ENCODE measurements around the gene SYT8. TPM values are rescaled to one million over a fixed set of nuclear protein-coding genes. Genes with fewer than 3 reads are reported as not detected.

The SYT8 gene
- total and polyA plus RNA-seq, 2 donors (not counting 1 experiment from before 2014, with no cell fraction given), result not detected

DNA sequence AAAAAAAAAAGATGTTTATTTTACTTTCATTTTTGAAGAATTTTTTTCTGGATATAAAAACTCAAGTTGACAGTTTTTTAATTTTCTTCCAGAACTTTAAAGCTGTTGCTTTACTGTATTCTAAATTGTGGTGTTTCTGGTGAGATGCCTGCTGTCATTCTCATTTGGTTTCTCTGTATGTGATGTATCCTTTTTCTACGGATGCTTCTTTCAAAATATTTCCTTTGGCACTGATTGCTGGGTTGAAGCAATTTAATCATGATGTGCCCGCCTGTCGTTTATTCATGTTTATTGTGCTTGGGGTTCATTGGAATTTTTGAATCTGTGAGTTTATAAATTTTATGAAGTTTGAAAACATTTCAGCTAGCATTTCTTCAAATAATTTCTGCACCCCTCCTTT, 41.7 kb upstream of the SYT8 start:
- H3K4me3 ChIP-seq (ENCODE audit: control extremely low read depth in 1 of 5, extremely low read depth in 1 of 5, insufficient read depth in 1 of 5, low read depth in 2 of 5, low read length in 4 of 5), result no peak overlapping the region
- H3K9ac ChIP-seq (ENCODE audit: low read length), result no peak overlapping the region
- H4K20me1 ChIP-seq (ENCODE audit: control insufficient read depth, insufficient read depth, low read length, poor library complexity, severe bottlenecking), result no peaks in the 10 kb centered on the region
- H3K4me1 ChIP-seq (ENCODE audit: control insufficient read depth in 2 of 2, insufficient read depth in 2 of 2, low read length in 2 of 2), result no peaks in the 10 kb centered on the region
- H3K27me3 Mint-ChIP-seq, result peaks cover 36% of the 10 kb centered on the region
- no peaks in the 10 kb centered on the region for H3K79me2 ChIP-seq (ENCODE audit: control insufficient read depth, insufficient read depth, low read length)
- no peak overlapping the region for H3K27ac ChIP-seq (ENCODE audit: low read length in 2 of 2)
- ChIA-PET POLR2A (no interaction called here), CTCF (interaction anchor here (0.7 kb wide), 2 partner anchors 814 to 1064 kb away, joined by 3 to 4 read pairs; no protein-coding TSS in a partner anchor)
- DNase-seq, result no peak
- no peaks in the 10 kb centered on the region for H3K36me3 ChIP-seq (replicated peaks in 1 of 2; ENCODE audit: control extremely low read depth in 1 of 2, control insufficient read depth in 1 of 2, extremely low read depth in 1 of 2, insufficient read depth in 2 of 2, low read length in 1 of 2)
- H3K27ac Mint-ChIP-seq, result no peak overlapping the region
- peaks cover 0 to 7% (median 0%) of the 10 kb centered on the region in 4 experiments for H3K27me3 ChIP-seq (replicated peaks in 1 of 4; ENCODE audit: control extremely low read depth in 1 of 4, control insufficient read depth in 3 of 4, insufficient read depth in 4 of 4, low read length in 3 of 4)
- 100% methylated on average over 1 of the region's 3 CpGs for WGBS (ENCODE audit: insufficient coverage)
- intact Hi-C loops (cut with micrococcal nuclease), result no loop called here
- H3K9me3 Mint-ChIP-seq (ENCODE audit: insufficient read depth), result no peaks in the 10 kb centered on the region
- no peak overlapping the region for H3K4me2 ChIP-seq (replicated peaks; ENCODE audit: low read depth, low read length, poor library complexity, severe bottlenecking)
- TF ChIP-seq EZH2 (IDR thresholded peaks at IDR 0.05; ENCODE audit: borderline replicate concordance, insufficient read depth, low read depth, low read length, poor library complexity, severe bottlenecking), result no peak
- TF ChIP-seq, protein P1, sequence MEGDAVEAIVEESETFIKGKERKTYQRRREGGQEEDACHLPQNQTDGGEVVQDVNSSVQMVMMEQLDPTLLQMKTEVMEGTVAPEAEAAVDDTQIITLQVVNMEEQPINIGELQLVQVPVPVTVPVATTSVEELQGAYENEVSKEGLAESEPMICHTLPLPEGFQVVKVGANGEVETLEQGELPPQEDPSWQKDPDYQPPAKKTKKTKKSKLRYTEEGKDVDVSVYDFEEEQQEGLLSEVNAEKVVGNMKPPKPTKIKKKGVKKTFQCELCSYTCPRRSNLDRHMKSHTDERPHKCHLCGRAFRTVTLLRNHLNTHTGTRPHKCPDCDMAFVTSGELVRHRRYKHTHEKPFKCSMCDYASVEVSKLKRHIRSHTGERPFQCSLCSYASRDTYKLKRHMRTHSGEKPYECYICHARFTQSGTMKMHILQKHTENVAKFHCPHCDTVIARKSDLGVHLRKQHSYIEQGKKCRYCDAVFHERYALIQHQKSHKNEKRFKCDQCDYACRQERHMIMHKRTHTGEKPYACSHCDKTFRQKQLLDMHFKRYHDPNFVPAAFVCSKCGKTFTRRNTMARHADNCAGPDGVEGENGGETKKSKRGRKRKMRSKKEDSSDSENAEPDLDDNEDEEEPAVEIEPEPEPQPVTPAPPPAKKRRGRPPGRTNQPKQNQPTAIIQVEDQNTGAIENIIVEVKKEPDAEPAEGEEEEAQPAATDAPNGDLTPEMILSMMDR (IDR thresholded peaks at IDR 0.05), result no peak
- H3K4me3 Mint-ChIP-seq, result no peak overlapping the region
- no peak overlapping the region for H2AFZ ChIP-seq (ENCODE audit: insufficient read depth, low read depth, low read length, poor library complexity, severe bottlenecking)
- H3K9me3 ChIP-seq (ENCODE audit: control extremely low read depth in 1 of 3, control insufficient read depth in 2 of 3, insufficient read depth in 1 of 3, low read length in 2 of 3), result no peaks in the 10 kb centered on the region
- no peak for ATAC-seq (ENCODE audit: low read depth)
- H3K4me1 Mint-ChIP-seq, result peaks cover 2% of the 10 kb centered on the region

- Mint-ChIP-seq H3K4me1 (peaks cover 2% of the 10 kb centered on the region), H3K27me3 (peaks cover 49% of the 10 kb centered on the region), H3K9me3 (ENCODE audit: insufficient read depth) (no peaks in the 10 kb centered on the region), H3K4me3 (no peak overlapping the region), H3K27ac (peak overlapping the region; percentile 60)
- H3K4me2 ChIP-seq (replicated peaks; ENCODE audit: low read depth, low read length, poor library complexity, severe bottlenecking), result no peak overlapping the region
- 87% methylated on average over 12 of the region's 12 CpGs for WGBS (ENCODE audit: insufficient coverage)
- CTCF ChIA-PET, result no interaction called here
- H3K4me3 ChIP-seq (ENCODE audit: control extremely low read depth in 1 of 5, extremely low read depth in 1 of 5, insufficient read depth in 1 of 5, low read depth in 2 of 5, low read length in 4 of 5), result no peak overlapping the region
- intact Hi-C loops (cut with micrococcal nuclease), result no loop called here
- H3K27me3 ChIP-seq (replicated peaks in 1 of 4; ENCODE audit: control extremely low read depth in 1 of 4, control insufficient read depth in 3 of 4, insufficient read depth in 4 of 4, low read length in 3 of 4), result peaks cover 0 to 7% (median 0%) of the 10 kb centered on the region in 4 experiments
- no peaks in the 10 kb centered on the region for H3K79me2 ChIP-seq (ENCODE audit: control insufficient read depth, insufficient read depth, low read length)
- H4K20me1 ChIP-seq (ENCODE audit: control insufficient read depth, insufficient read depth, low read length, poor library complexity, severe bottlenecking), result no peaks in the 10 kb centered on the region
- no peak overlapping the region for H2AFZ ChIP-seq (ENCODE audit: insufficient read depth, low read depth, low read length, poor library complexity, severe bottlenecking)
- H3K9me3 ChIP-seq (ENCODE audit: control extremely low read depth in 1 of 3, control insufficient read depth in 2 of 3, insufficient read depth in 1 of 3, low read length in 2 of 3), result no peaks in the 10 kb centered on the region
- POLR2A ChIA-PET, result no interaction called here
- no peak overlapping the region for H3K9ac ChIP-seq (ENCODE audit: low read length)
- ATAC-seq (ENCODE audit: low read depth), result no peak
- no peaks in the 10 kb centered on the region for H3K36me3 ChIP-seq (replicated peaks in 1 of 2; ENCODE audit: control extremely low read depth in 1 of 2, control insufficient read depth in 1 of 2, extremely low read depth in 1 of 2, insufficient read depth in 2 of 2, low read length in 1 of 2)
- no peaks in the 10 kb centered on the region for H3K4me1 ChIP-seq (ENCODE audit: control insufficient read depth in 2 of 2, insufficient read depth in 2 of 2, low read length in 2 of 2)
- TF ChIP-seq EZH2 (IDR thresholded peaks at IDR 0.05; ENCODE audit: borderline replicate concordance, insufficient read depth, low read depth, low read length, poor library complexity, severe bottlenecking), result no peak
- TF ChIP-seq, protein P1 (IDR thresholded peaks at IDR 0.05), result no peak
- H3K27ac ChIP-seq (ENCODE audit: low read length in 2 of 2), result no peak overlapping the region
- no peak for DNase-seq
Observed at GRCh38 chr11:1796413-1797011, 38.3 kb upstream of the SYT8 start.

Data from B cell (primary cell).